ENCODE measurements around the gene ASTN2.

The ASTN2 gene

DNA sequence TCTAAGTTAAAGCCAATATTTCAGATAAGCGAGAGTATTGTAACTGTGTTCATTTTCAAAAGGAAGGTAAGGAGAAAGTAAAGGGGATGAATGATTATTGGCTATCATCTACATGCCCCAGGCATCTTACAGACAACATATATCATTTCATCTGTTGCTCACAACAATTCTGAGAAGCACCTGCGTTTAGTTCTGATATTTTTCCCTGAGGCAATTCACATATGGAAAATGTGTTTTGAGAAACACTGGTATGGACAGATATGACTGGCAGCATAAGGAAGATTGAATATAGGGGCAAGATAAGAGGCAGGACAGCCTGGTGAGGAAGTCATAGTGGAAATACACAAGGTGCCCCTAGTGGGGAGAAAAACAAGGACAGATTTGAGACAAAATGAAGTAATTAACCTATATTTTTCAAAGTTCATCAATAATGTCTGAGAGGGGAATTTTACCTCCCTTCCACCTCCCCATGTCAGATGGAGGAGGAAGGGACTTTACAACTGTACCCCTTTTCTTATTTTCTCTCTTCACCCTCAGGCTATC lies 815.4 kb downstream of the ASTN2 start:
- DNase-seq, result no peak

DNA sequence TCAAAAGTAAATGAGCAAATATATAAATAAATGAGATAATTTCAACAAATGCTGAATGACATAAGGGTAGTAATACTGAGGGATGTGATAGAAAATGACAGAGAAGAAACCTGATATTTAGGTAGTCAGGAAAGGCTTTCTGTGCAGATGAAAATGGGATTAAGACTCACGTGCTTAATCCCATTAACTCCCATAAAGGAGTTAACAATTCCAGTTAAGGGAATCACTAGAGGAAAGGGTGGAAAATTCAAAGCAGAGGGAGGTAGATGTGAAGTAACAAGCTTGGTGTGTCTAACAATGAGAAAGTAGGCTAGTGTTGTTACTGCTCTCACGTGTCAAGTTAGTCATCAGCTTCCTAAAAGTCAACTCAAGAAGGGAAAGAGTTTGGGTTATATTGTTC lies 818.2 kb downstream of the ASTN2 start:
- DNase-seq, result no peak

- no peak for DNase-seq
Observed at GRCh38 chr9:116594547-116594946, 820.3 kb downstream of the ASTN2 start.

- no peak for DNase-seq
Observed at GRCh38 chr9:116592970-116593369, 821.9 kb downstream of the ASTN2 start.

GRCh38 chr9:116589392-116590354 lies 825.2 kb downstream of the ASTN2 start:
- peak; percentile 67 to 69 for DNase-seq

- no peak for DNase-seq
Observed at GRCh38 chr9:116587919-116588318, 826.9 kb downstream of the ASTN2 start.

GRCh38 chr9:116585896-116586295 lies 829.0 kb downstream of the ASTN2 start:
- no peak for DNase-seq

DNA sequence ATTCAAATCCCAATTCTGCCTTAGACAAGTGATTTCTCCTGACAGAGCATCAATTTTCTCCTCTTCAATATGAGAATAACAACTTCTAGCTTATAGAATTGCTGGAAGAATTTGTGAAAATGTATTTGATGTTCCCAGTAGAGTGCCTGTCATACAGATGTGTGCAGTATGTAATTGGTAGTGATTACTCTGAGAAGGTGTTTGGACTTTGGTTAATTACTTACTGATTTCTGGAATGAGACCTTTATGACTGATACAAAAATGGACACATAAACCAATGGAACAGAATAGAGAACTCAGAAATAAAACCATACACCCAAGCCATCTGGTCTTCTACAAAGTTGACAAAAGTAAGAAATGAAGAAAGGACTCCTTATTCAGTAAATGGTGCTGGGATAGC lies 829.7 kb downstream of the ASTN2 start:
- no peak for DNase-seq

- no peak for DNase-seq
Observed at GRCh38 chr9:116580853-116581252, 834.0 kb downstream of the ASTN2 start.

GRCh38 chr9:116576386-116576785 lies 838.5 kb downstream of the ASTN2 start:
- DNase-seq, result no peak

DNA sequence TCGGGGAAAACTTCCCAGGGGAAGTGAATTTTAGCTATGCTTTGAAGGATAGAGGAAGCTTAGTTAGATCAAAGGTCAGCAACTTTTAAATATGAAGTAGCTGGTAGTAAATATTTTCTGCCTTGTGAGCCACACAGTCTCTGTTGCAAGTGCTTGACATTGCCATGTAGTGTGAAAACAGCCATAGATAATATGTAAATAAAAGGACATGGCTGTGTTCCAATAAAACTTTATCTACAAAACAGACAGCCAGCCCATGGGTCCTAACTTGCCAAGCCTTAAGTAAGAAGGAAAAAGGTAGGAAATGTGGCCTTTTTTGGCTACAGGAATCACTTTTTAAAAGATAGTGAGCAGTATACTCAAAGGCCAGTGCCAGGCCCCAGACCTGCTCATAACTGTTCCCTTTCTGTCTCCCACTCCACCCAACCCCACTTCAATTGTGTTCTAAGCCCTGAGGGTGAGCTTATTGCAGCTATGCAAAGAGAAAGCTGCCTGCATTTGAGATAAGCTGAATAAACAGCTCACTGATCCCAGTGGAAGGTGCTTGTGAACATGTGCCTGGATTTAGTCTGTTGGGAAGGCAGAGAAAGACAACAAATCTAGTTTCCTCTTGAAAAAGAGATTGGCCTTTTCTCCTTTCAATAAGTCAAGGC lies 840.7 kb downstream of the ASTN2 start:
- DNase-seq, result no peak

- DNase-seq, result peak; percentile 67 to 79
Observed at GRCh38 chr9:116572095-116572748, 842.6 kb downstream of the ASTN2 start.

- no peak for DNase-seq
Observed at GRCh38 chr9:116569111-116569510, 845.7 kb downstream of the ASTN2 start.

- DNase-seq, result no peak
Observed at GRCh38 chr9:116566677-116567488, 848.0 kb downstream of the ASTN2 start.

GRCh38 chr9:116565986-116566385 lies 848.9 kb downstream of the ASTN2 start:
- no peak for DNase-seq

DNA sequence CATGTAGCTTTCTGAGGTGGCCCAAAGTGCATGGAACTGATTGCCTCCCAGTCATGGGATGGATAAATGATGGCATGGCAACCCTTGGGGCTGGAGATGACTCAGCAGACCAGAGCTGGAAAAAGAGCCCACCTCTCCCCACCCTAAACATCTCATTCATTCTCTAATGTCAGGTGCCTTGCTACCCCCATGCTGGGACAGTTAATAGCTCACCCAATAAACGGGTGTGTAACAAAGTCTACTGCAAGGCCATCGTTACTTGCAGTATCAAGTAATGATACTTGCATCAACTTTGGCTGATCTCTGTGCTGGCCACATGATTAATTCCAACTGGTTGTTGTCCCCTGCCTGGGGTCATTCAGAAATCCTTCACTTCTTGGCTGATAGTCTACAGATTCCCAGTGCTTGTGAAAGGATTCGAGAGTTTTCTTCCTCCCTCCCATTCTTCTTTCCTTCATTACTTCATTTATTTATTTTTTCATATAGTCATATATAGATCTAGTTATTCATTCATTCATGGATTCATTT lies 850.5 kb downstream of the ASTN2 start:
- no peak for DNase-seq

GRCh38 chr9:116558818-116559540 lies 855.9 kb downstream of the ASTN2 start:
- no peak for DNase-seq

- DNase-seq, result no peak
Observed at GRCh38 chr9:116558035-116558434, 856.8 kb downstream of the ASTN2 start.

DNA sequence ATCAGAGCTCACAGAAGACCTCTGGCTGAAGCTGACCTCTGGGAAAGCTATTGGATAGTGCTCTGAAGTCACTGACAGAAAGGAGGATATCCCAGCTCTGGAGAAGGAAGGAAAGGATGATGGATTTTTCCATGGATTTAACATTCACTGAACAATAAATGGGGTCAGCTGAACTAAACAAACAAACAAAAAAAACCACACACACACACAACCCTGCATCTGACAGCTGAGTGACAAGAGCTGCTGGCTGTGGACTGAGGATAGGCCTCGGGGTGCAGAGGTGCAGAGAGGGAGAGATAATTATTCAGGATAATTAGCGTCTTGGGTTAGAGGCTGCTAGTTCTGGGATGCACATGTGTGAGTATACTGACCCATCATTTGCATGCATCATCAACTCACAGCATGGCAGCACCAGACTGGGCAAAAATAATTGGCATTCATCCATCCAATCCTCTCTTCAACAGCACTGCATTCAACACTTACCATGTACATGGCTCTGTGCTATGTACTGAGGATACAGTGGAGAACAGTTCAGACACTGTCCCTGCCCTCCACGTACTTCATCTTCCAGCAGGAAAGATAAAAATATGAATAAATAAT lies 859.2 kb downstream of the ASTN2 start:
- no peak for DNase-seq

GRCh38 chr9:116555119-116555518 lies 859.7 kb downstream of the ASTN2 start:
- no peak for DNase-seq
